ENCODE results near the gene BPI.
"Not testable (repeated sequence)": the region's sequence is repeated elsewhere in the genome, so short reads cannot be mapped to it uniquely, and the experiment has no call there.

BPI gene

GRCh38 chr20:38304845-38305447, 990 bp downstream of the BPI start:
- DNase-seq (ENCODE audit: low spot score) = no peak

- DNase-seq (ENCODE audit: low spot score) = no peak
These were observed 1.6 kb downstream of the BPI start for GRCh38 chr20:38305541-38305940.

GRCh38 chr20:38306379-38306778, 2.4 kb downstream of the BPI start:
- DNase-seq (ENCODE audit: low spot score) = no peak

- no peak for DNase-seq (ENCODE audit: low spot score)
These were observed 3.6 kb downstream of the BPI start for GRCh38 chr20:38307371-38308046.

- DNase-seq (ENCODE audit: low spot score) = no peak
These were observed 4.1 kb downstream of the BPI start for GRCh38 chr20:38308047-38308438.

GRCh38 chr20:38308447-38308846, 4.5 kb downstream of the BPI start:
- DNase-seq (ENCODE audit: low spot score) = no peak

- no peak for DNase-seq (ENCODE audit: low spot score)
These were observed 7.1 kb downstream of the BPI start for GRCh38 chr20:38311091-38311490.

- DNase-seq (ENCODE audit: low spot score) = no peak
These were observed 7.5 kb downstream of the BPI start for GRCh38 chr20:38311491-38311890.

GRCh38 chr20:38313676-38314075, 9.7 kb downstream of the BPI start:
- no peak for DNase-seq (ENCODE audit: low spot score)

- DNase-seq (ENCODE audit: low spot score) = not testable (repeated sequence)
These were observed 10.4 kb downstream of the BPI start for GRCh38 chr20:38314350-38314749.

GRCh38 chr20:38315290-38315966, 11.5 kb downstream of the BPI start:
- no peak for DNase-seq (ENCODE audit: low spot score)

- DNase-seq (ENCODE audit: low spot score) = no peak
These were observed 12.4 kb downstream of the BPI start for GRCh38 chr20:38316341-38316740.

- no peak for DNase-seq (ENCODE audit: low spot score)
These were observed 13.5 kb downstream of the BPI start for GRCh38 chr20:38317422-38317821.

GRCh38 chr20:38320221-38320620, 16.3 kb downstream of the BPI start:
- DNase-seq (ENCODE audit: low spot score) = no peak

- DNase-seq (ENCODE audit: low spot score) = no peak
These were observed 18.1 kb downstream of the BPI start for GRCh38 chr20:38321959-38322598.

GRCh38 chr20:38324159-38324558, 20.2 kb downstream of the BPI start:
- DNase-seq (ENCODE audit: low spot score) = no peak

GRCh38 chr20:38325167-38325566, 21.2 kb downstream of the BPI start:
- DNase-seq (ENCODE audit: low spot score) = no peak

- DNase-seq (ENCODE audit: low spot score) = no peak
These were observed 21.9 kb downstream of the BPI start for GRCh38 chr20:38325905-38326304.

GRCh38 chr20:38326309-38326708, 22.4 kb downstream of the BPI start:
- no peak for DNase-seq (ENCODE audit: low spot score)

- DNase-seq (ENCODE audit: low spot score) = no peak
These were observed 26.7 kb downstream of the BPI start for GRCh38 chr20:38330638-38331037.

- no peak for DNase-seq (ENCODE audit: low spot score)
These were observed 27.3 kb downstream of the BPI start for GRCh38 chr20:38331245-38331644.

- no peak for DNase-seq (ENCODE audit: low spot score)
These were observed 27.9 kb downstream of the BPI start for GRCh38 chr20:38331814-38332213.

- DNase-seq (ENCODE audit: low spot score) = no peak
These were observed 30.1 kb downstream of the BPI start for GRCh38 chr20:38334016-38334415.

All from CD4-positive, alpha-beta T cell treated with Interleukin-6 at 100 ng/mL for 8 hours (primary cell).